SIG-M5 treated with dmso at 0.1 percent for 504 hours (cell line): Measurements from ENCODE around the gene ATOSA.

Experiments
- DNase-seq: peaks from one replicate; lab custom pipeline; 2025; ENCODE audit not compliant: unreplicated experiment; lab: John Stamatoyannopoulos, UW

The ATOSA gene

GRCh38 chr15:52689562-52689961, 10.4 kb upstream of the ATOSA start:
- no peak for DNase-seq

- peak; percentile 19 for DNase-seq
Observed at GRCh38 chr15:52683580-52683979, 4.4 kb upstream of the ATOSA start.

- peak; percentile 71 for DNase-seq
Observed at GRCh38 chr15:52682781-52683180, 3.6 kb upstream of the ATOSA start.

- DNase-seq, result no peak
Observed at GRCh38 chr15:52682200-52682599, 3.0 kb upstream of the ATOSA start.

GRCh38 chr15:52681441-52681840, 2.3 kb upstream of the ATOSA start:
- DNase-seq, result no peak

- DNase-seq, result no peak
Observed at GRCh38 chr15:52680761-52681160, 1.6 kb upstream of the ATOSA start.

GRCh38 chr15:52680041-52680391, 828 bp upstream of the ATOSA start:
- DNase-seq, result no peak

- DNase-seq, result peak; percentile 58
Observed at GRCh38 chr15:52678468-52679231, 538 bp downstream of the ATOSA start.

GRCh38 chr15:52677593-52678467, 1.4 kb downstream of the ATOSA start:
- peak; percentile 61 for DNase-seq

GRCh38 chr15:52674831-52675230, 4.4 kb downstream of the ATOSA start:
- no peak for DNase-seq

- no peak for DNase-seq
Observed at GRCh38 chr15:52673734-52674133, 5.5 kb downstream of the ATOSA start.

GRCh38 chr15:52673312-52673711, 5.9 kb downstream of the ATOSA start:
- DNase-seq, result no peak

GRCh38 chr15:52672661-52673060, 6.5 kb downstream of the ATOSA start:
- DNase-seq, result no peak

- DNase-seq, result no peak
Observed at GRCh38 chr15:52670087-52670486, 9.1 kb downstream of the ATOSA start.

- DNase-seq, result no peak
Observed at GRCh38 chr15:52668133-52668532, 11.1 kb downstream of the ATOSA start.

GRCh38 chr15:52667597-52667996, 11.6 kb downstream of the ATOSA start:
- no peak for DNase-seq

- no peak for DNase-seq
Observed at GRCh38 chr15:52663536-52664294, 15.5 kb downstream of the ATOSA start.

- DNase-seq, result no peak
Observed at GRCh38 chr15:52661909-52662308, 17.3 kb downstream of the ATOSA start.

- DNase-seq, result no peak
Observed at GRCh38 chr15:52660192-52660591, 19.0 kb downstream of the ATOSA start.

- DNase-seq, result no peak
Observed at GRCh38 chr15:52658955-52659354, 20.2 kb downstream of the ATOSA start.

- no peak for DNase-seq
Observed at GRCh38 chr15:52657338-52657737, 21.9 kb downstream of the ATOSA start.

- DNase-seq, result no peak
Observed at GRCh38 chr15:52656412-52656811, 22.8 kb downstream of the ATOSA start.
